ENCODE measurements around the gene PRR12. TPM values are rescaled to one million over a fixed set of nuclear protein-coding genes. Genes with fewer than 3 reads are reported as not detected.

Gene PRR12
- total and polyA plus RNA-seq, 2 donors (not counting 1 experiment from before 2014, with no cell fraction given) = 0.40 to 2.1 TPM

DNA sequence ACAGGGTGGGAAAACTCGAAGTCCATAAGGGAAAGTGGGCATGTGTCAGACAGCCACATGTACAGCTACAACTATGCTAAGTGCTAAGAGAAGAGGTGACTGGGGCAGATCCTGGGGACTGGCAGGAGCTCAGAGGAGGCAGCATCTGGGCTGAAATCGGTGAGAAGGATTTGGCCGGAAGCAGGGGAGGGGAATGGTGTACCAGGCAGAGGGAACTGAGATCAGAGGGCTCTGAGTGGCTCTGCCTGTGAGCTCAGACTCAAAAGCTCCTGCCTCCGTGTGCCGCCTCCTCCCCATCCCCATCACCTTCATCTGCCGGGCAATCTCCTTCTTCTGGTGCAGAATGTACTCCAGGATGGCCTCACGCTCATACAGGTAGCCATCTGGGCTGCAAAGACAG, 32.4 kb upstream of the PRR12 start:
- peaks cover 4% of the 10 kb centered on the region for H3K4me1 ChIP-seq (ENCODE audit: control insufficient read depth, extremely low read depth, insufficient read depth, low read length)
- DNase-seq (ENCODE audit: low read depth in 2 of 2) = no peak
- H3K9ac ChIP-seq (ENCODE audit: insufficient read depth, low read length) = no peak overlapping the region
- TF ChIP-seq, protein P1, sequence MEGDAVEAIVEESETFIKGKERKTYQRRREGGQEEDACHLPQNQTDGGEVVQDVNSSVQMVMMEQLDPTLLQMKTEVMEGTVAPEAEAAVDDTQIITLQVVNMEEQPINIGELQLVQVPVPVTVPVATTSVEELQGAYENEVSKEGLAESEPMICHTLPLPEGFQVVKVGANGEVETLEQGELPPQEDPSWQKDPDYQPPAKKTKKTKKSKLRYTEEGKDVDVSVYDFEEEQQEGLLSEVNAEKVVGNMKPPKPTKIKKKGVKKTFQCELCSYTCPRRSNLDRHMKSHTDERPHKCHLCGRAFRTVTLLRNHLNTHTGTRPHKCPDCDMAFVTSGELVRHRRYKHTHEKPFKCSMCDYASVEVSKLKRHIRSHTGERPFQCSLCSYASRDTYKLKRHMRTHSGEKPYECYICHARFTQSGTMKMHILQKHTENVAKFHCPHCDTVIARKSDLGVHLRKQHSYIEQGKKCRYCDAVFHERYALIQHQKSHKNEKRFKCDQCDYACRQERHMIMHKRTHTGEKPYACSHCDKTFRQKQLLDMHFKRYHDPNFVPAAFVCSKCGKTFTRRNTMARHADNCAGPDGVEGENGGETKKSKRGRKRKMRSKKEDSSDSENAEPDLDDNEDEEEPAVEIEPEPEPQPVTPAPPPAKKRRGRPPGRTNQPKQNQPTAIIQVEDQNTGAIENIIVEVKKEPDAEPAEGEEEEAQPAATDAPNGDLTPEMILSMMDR (conservative IDR thresholded peaks at IDR 0.05 in 1 of 2, IDR thresholded peaks at IDR 0.05 in 1 of 2; ENCODE audit: low read depth in 1 of 2, low read length in 2 of 2) = no peak
- no peak for TF ChIP-seq EZH2 (IDR thresholded peaks at IDR 0.05; ENCODE audit: low read length, missing control alignments)
- peaks cover 33% of the 10 kb centered on the region for H3K36me3 ChIP-seq (ENCODE audit: control insufficient read depth, insufficient read depth, low read length)
- no peak overlapping the region for H3K4me3 ChIP-seq (replicated peaks in 1 of 4; ENCODE audit: control extremely low read depth in 1 of 4, insufficient read depth in 1 of 4, low read depth in 3 of 4, low read length in 4 of 4)
- H2AFZ ChIP-seq (ENCODE audit: low read length) = no peak overlapping the region
- no peaks in the 10 kb centered on the region for H3K9me3 ChIP-seq (ENCODE audit: control insufficient read depth, insufficient read depth, low read depth, low read length)
- H3K27me3 ChIP-seq (ENCODE audit: control insufficient read depth, insufficient read depth, low read length) = no peaks in the 10 kb centered on the region
- no peaks in the 10 kb centered on the region for H4K20me1 ChIP-seq (ENCODE audit: control insufficient read depth, extremely low read depth, insufficient read depth, low read length)
- H3K27ac ChIP-seq (ENCODE audit: insufficient read depth, low read length) = no peak overlapping the region
- H3K4me2 ChIP-seq (ENCODE audit: extremely low read depth, insufficient read depth, low read length) = no peak overlapping the region
- no peaks in the 10 kb centered on the region for H3K79me2 ChIP-seq (ENCODE audit: control insufficient read depth, insufficient read depth, low read length)

DNA sequence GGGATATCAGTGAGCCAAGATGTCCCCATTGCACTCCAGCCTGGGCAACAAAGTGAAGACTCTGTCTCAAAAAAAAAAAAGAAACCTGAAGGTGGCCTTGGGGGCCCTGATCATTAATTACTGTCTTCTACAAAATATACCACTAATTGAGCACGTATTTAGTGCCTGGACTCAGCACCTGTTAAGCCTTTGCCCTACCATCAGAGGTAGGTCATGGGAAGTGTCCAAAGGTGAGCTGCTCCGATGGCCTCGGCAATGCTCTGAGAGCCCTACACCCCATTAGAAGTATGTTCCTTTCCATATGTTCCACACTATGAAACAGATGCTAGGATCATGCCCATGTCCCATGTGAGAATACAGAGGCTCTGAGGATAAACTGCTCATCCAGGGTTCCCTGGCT, 31.5 kb upstream of the PRR12 start:
- no peaks in the 10 kb centered on the region for H4K20me1 ChIP-seq (ENCODE audit: control insufficient read depth, extremely low read depth, insufficient read depth, low read length)

DNA sequence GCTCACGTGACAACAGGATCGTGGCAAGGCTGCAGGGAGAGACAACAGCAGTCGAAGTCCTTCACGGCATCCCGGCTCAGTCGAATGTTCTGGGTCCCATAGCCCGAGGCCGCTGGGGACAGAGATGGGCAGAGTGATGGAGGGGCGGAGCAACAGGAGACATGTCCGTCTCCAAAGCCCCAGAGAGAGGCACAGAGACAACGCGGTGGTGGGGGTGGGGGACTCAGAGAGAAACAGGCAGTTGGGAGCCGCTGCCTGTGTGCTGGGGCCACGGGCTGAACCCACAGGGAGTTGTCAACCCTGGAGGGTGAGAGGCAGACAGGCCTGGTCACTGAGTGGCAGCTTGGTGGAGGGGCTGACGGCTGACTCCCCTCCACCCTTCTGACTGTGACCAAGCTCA, 31.1 kb upstream of the PRR12 start:
- Histone ChIP-seq H3K27me3 (ENCODE audit: control insufficient read depth, insufficient read depth, low read length) (no peaks in the 10 kb centered on the region), H3K36me3 (ENCODE audit: control insufficient read depth, insufficient read depth, low read length) (peaks cover 31% of the 10 kb centered on the region), H3K4me2 (ENCODE audit: extremely low read depth, insufficient read depth, low read length) (no peak overlapping the region), H3K4me1 (ENCODE audit: control insufficient read depth, extremely low read depth, insufficient read depth, low read length) (peaks cover 4% of the 10 kb centered on the region), H2AFZ (ENCODE audit: low read length) (no peak overlapping the region), H3K4me3 (replicated peaks in 1 of 4; ENCODE audit: control extremely low read depth in 1 of 4, insufficient read depth in 1 of 4, low read depth in 3 of 4, low read length in 4 of 4) (no peak overlapping the region), H3K9me3 (ENCODE audit: control insufficient read depth, insufficient read depth, low read depth, low read length) (no peaks in the 10 kb centered on the region), H4K20me1 (ENCODE audit: control insufficient read depth, extremely low read depth, insufficient read depth, low read length) (no peaks in the 10 kb centered on the region), H3K79me2 (ENCODE audit: control insufficient read depth, insufficient read depth, low read length) (peaks cover 3% of the 10 kb centered on the region), H3K9ac (ENCODE audit: insufficient read depth, low read length) (no peak overlapping the region), H3K27ac (ENCODE audit: insufficient read depth, low read length) (no peak overlapping the region)
- no peak for DNase-seq (ENCODE audit: low read depth in 2 of 2)
- TF ChIP-seq EZH2 (IDR thresholded peaks at IDR 0.05; ENCODE audit: low read length, missing control alignments) = no peak
- TF ChIP-seq, protein P1 (conservative IDR thresholded peaks at IDR 0.05 in 1 of 2, IDR thresholded peaks at IDR 0.05 in 1 of 2; ENCODE audit: low read depth in 1 of 2, low read length in 2 of 2) = no peak

More for the DNA sequence above, 31.5 kb upstream of the PRR12 start:
- Histone ChIP-seq H3K4me3 (replicated peaks in 1 of 4; ENCODE audit: control extremely low read depth in 1 of 4, insufficient read depth in 1 of 4, low read depth in 3 of 4, low read length in 4 of 4) (no peak overlapping the region), H3K4me1 (ENCODE audit: control insufficient read depth, extremely low read depth, insufficient read depth, low read length) (peaks cover 4% of the 10 kb centered on the region), H3K36me3 (ENCODE audit: control insufficient read depth, insufficient read depth, low read length) (peaks cover 33% of the 10 kb centered on the region), H3K4me2 (ENCODE audit: extremely low read depth, insufficient read depth, low read length) (no peak overlapping the region), H3K9me3 (ENCODE audit: control insufficient read depth, insufficient read depth, low read depth, low read length) (no peaks in the 10 kb centered on the region), H2AFZ (ENCODE audit: low read length) (no peak overlapping the region), H3K79me2 (ENCODE audit: control insufficient read depth, insufficient read depth, low read length) (peaks cover 1% of the 10 kb centered on the region), H3K27ac (ENCODE audit: insufficient read depth, low read length) (no peak overlapping the region), H3K9ac (ENCODE audit: insufficient read depth, low read length) (no peak overlapping the region), H3K27me3 (ENCODE audit: control insufficient read depth, insufficient read depth, low read length) (no peaks in the 10 kb centered on the region)
- no peak for DNase-seq (ENCODE audit: low read depth in 2 of 2)
- TF ChIP-seq EZH2 (IDR thresholded peaks at IDR 0.05; ENCODE audit: low read length, missing control alignments) = no peak
- TF ChIP-seq, protein P1 (conservative IDR thresholded peaks at IDR 0.05 in 1 of 2, IDR thresholded peaks at IDR 0.05 in 1 of 2; ENCODE audit: low read depth in 1 of 2, low read length in 2 of 2) = no peak
